Bronchial epithelial cell (primary cell): Measurements from ENCODE around the gene ASPSCR1. TPM values are rescaled to one million over a fixed set of nuclear protein-coding genes. Genes with fewer than 3 reads are reported as not detected.
A peak's percentile ranks its signal among the peaks of the same experiment; 100 is the strongest.
"Not testable (repeated sequence)": the region's sequence is repeated elsewhere in the genome, so short reads cannot be mapped to it uniquely, and the experiment has no call there.

Experiments used
- DNase-seq: peaks from one replicate; pipeline ENCODE4 v3.0.0-alpha.2; 2010; ENCODE audit warnings: low read depth
- FAIRE-seq: peaks from 2 replicates; lab custom pipeline; 2011; peaks lifted over from hg19 to GRCh38; lab: Jason Lieb, UNC
- H3K27me3 ChIP-seq: 2 replicates; pipeline ENCODE4 v1.5.1; 2011; ENCODE audit warnings: low read length; ENCODE audit not compliant: control insufficient read depth, insufficient read depth
- H3K36me3 ChIP-seq: 2 replicates; pipeline ENCODE4 v1.5.1; 2011; ENCODE audit warnings: low read length; ENCODE audit not compliant: control insufficient read depth, insufficient read depth
- H3K4me3 ChIP-seq: 2 replicates; pipeline ENCODE4 v1.5.1; 2011; ENCODE audit warnings: mild to moderate bottlenecking, low read depth, low read length, control low read depth
- total RNA-seq: library from RNA; depleted of rRNA; stranded (reverse); fragments of >200 nt; gene quantifications from 2 replicates; pipeline ENCODE4 v1.2.1, GENCODE V29; 2014
- TF ChIP-seq, protein P1 (sequence below): IDR thresholded peaks from 2 replicates; pipeline ENCODE4 v1.5.1; 2011; ENCODE audit warnings: mild to moderate bottlenecking, moderate library complexity, low read length, control low read depth, inconsistent platforms; ENCODE audit not compliant: insufficient read depth, severe bottlenecking

The ASPSCR1 gene
- total RNA-seq, 1 donor from 2014 or later, result 22.6 TPM

DNA sequence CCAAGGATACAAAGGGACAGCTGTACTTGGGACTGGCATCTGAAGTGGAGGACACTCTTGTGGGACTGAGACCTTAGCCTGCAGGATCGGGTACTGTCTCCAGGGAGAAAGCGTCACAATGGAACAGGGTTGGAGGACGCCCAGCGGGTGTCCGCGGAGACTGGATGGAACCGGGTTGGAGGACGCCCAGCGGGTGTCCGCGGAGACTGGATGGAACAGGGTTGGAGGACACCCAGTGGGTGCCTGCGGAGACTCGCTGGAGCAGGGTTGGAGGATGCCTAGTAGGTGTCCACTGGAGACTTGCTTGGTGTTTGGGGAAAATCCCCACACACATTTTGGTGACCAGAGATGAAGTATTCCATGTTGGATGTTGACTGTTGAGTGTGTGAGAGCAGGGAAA lies 30.2 kb upstream of the ASPSCR1 start, which contains the start of gene MYADML2:
MYADML2 (minus strand) TSS at position 45 of the 400 bp plus-strand sequence. CDS start 5,492 bp downstream, outside the sequence.
- no peaks in the 10 kb centered on the region for H3K27me3 ChIP-seq
- no peak for DNase-seq
- H3K4me3 ChIP-seq, result no peak within 1 kb of the TSS
- H3K36me3 ChIP-seq, result no peaks in the 10 kb centered on the region
- TF ChIP-seq, protein P1, sequence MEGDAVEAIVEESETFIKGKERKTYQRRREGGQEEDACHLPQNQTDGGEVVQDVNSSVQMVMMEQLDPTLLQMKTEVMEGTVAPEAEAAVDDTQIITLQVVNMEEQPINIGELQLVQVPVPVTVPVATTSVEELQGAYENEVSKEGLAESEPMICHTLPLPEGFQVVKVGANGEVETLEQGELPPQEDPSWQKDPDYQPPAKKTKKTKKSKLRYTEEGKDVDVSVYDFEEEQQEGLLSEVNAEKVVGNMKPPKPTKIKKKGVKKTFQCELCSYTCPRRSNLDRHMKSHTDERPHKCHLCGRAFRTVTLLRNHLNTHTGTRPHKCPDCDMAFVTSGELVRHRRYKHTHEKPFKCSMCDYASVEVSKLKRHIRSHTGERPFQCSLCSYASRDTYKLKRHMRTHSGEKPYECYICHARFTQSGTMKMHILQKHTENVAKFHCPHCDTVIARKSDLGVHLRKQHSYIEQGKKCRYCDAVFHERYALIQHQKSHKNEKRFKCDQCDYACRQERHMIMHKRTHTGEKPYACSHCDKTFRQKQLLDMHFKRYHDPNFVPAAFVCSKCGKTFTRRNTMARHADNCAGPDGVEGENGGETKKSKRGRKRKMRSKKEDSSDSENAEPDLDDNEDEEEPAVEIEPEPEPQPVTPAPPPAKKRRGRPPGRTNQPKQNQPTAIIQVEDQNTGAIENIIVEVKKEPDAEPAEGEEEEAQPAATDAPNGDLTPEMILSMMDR, result no peak
- no peak for FAIRE-seq

DNA sequence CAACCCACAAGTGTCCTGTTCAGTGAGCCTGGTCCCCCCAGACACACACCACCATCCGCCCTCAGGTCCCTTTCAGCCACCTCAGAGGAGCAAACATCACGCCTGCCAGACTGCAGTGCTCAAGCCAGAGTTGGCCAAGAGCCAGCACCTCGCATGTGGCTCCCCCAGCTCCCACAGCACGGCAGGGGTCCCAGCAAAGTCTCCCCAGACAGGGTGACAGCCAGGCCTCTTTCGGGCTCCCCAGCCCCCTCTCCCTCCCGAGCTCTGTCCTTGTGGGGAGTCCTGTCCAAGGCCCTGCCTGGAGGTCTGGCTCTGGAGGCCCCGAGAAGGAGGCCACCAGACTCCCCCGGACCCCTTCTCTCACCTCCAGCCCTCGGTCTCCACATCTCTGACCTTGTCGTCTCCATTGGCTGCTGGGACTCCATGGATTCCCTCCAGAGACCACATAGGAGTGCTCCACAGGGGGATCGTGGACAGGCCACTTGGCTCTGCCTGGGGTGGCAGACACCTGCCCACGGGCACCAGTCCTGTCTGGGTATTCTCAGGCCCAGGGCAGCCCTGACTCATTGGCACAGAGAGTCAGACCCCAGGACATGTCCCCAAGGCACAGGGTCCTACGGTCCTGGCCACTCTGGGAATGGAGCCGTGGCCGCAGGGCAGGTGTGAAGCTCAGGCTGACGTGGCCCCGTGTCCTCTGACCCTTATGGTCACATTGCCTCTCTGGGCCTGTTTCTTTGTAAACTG lies 28.6 kb upstream of the ASPSCR1 start:
- FAIRE-seq (no peak), DNase-seq (no peak)
- no peak overlapping the region for H3K4me3 ChIP-seq
- no peaks in the 10 kb centered on the region for H3K27me3 ChIP-seq
- TF ChIP-seq, protein P1, result no peak
- no peaks in the 10 kb centered on the region for H3K36me3 ChIP-seq

DNA sequence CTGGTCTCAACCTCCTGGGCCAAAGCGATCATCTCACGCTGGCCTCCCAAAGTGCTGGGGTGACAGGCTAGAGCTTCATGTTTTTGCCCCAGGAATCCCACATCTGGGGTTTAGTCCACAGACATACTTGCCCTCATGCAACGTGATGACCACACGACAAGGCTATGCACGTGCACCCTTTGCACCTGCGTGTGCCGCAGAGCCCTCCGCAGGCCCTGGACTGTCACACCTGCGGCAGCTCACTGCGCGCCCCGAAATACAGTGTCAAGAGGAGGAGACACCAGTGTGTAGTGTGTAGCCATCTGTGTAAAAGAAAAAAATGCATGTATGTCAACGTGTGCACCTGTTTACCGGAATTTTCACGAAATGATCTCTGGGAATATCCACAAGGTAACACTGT lies 26.9 kb upstream of the ASPSCR1 start:
- TF ChIP-seq, protein P1, result no peak
- Histone ChIP-seq H3K36me3 (no peaks in the 10 kb centered on the region), H3K4me3 (no peak overlapping the region), H3K27me3 (no peaks in the 10 kb centered on the region)
- DNase-seq (no peak), FAIRE-seq (peak; percentile 62)

DNA sequence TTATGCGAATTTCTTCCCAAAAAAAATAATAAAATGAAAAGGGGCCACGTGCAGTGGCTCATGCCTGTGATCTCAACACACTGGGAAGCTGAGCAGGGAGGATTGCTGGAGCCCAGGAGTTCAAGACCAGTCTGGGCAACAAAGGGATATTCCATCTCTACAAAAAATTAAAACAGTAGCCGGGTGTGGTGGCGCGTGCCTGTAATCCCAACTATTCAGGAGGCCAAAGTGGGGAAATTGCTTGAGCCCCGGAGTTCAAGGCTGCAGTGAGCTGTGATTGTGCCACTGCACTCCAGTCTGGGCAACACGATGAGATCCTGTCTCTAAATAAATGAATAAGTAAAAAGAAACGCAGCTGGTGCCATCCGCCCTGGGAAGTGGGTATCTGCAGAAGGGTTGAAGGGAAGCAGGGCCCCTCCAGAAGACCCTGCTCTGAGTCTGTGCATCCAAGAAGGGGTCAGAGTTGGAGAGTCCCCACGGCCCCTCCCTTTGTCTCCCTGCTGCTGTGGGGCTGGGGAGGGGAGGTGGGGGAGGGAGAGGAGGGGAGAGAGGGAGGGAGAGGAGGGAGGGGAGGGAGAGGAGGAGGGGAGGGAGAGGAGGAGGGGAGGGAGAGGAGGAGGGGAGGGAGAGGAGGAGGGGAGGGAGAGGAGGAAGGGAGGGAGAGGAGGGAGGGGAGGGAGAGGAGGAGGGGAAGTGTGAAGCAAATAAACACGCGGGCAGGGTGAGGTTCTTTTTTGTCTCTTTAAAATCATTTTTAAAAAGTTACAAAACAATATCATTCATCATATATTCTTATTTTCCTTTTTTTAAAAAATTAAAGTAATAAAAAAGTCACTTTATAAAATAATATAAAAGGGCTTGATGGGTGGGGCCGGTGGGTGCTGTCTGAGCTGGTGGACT lies 25.4 kb upstream of the ASPSCR1 start:
- no peak for DNase-seq
- Histone ChIP-seq H3K27me3 (no peaks in the 10 kb centered on the region), H3K4me3 (no peak overlapping the region), H3K36me3 (no peaks in the 10 kb centered on the region)
- TF ChIP-seq, protein P1, result no peak
- no peak for FAIRE-seq

DNA sequence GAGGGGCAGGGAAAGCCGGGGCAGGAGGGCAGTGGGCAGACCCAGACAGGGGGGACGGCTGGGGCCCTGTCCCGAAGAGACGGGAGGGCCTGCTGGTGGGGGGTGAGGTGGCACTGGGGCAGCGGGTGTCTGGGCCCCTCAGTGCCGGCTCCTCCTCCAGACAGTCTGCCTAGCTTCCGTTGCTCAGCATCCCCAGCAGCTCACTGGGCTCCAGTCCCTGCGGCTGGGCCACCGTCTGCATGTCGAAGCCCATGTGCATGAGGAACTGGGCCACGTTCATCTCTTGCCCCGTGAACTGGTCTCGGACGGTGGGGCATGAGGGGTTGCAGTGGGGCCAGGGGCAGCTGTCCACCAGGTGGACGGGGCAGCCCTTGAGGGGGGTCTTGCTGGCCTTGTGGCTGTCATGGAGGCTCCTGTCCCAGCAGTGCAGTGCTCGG lies 24.6 kb upstream of the ASPSCR1 start:
- Histone ChIP-seq H3K4me3 (no peak overlapping the region), H3K36me3 (no peaks in the 10 kb centered on the region), H3K27me3 (no peaks in the 10 kb centered on the region)
- FAIRE-seq (no peak), DNase-seq (no peak)
- TF ChIP-seq, protein P1, result no peak

DNA sequence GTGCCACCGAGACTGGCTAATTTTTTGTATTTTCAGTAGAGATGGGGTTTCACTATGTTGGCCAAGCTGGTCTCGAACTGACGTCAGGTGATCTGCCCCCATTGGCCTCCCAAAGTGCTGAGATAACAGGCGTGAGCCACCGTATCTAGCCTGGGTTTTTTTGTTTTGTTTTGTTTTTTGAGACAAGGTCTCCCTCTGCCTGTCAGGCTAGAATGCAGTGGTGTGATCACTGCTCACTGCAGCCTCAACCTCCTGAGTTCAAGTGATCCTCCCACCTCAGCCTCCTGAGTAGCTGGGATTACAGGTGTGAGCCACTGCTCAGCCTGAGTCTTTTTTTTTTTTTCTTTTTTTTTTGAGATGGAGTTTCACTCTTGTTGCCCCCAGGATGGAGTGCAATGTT lies 24.0 kb upstream of the ASPSCR1 start:
- not testable (repeated sequence) for FAIRE-seq, H3K36me3 ChIP-seq, H3K4me3 ChIP-seq, H3K27me3 ChIP-seq, DNase-seq
